ENCODE results near the gene MAS1L.

DNA sequence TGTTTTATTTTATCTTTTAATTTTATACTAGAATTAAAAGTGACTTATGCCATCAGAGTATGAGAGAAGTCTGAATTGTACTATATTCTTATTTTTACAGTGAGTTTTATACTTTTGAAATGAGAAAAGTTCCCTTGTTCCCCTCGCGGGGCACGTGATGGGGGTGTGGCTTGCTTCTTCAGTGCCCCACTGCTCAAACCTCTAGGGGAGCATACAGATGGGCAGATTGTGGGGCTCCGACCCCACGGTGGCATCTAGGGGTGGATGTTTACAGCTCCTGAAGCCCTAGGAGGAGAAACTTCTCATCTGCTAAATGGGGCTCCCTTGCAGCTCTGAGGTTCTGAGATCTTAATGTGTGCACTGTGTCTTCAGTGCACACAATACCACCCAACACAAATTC is 11.9 kb upstream of the MAS1L start:
- TF ChIP-seq, protein P1, sequence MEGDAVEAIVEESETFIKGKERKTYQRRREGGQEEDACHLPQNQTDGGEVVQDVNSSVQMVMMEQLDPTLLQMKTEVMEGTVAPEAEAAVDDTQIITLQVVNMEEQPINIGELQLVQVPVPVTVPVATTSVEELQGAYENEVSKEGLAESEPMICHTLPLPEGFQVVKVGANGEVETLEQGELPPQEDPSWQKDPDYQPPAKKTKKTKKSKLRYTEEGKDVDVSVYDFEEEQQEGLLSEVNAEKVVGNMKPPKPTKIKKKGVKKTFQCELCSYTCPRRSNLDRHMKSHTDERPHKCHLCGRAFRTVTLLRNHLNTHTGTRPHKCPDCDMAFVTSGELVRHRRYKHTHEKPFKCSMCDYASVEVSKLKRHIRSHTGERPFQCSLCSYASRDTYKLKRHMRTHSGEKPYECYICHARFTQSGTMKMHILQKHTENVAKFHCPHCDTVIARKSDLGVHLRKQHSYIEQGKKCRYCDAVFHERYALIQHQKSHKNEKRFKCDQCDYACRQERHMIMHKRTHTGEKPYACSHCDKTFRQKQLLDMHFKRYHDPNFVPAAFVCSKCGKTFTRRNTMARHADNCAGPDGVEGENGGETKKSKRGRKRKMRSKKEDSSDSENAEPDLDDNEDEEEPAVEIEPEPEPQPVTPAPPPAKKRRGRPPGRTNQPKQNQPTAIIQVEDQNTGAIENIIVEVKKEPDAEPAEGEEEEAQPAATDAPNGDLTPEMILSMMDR (IDR thresholded peaks at IDR 0.05; ENCODE audit: low read depth, low read length, missing input control) = no peak
- TF ChIP-seq YY1 (IDR thresholded peaks at IDR 0.05) = no peak
- no peak for TF ChIP-seq TAF1 (conservative IDR thresholded peaks at IDR 0.05)
- TF ChIP-seq, protein P2, sequence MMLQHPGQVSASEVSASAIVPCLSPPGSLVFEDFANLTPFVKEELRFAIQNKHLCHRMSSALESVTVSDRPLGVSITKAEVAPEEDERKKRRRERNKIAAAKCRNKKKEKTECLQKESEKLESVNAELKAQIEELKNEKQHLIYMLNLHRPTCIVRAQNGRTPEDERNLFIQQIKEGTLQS (IDR thresholded peaks at IDR 0.05) = no peak

Data from liver (tissue), 3 donors.